Osteocyte (in vitro differentiated cells): ENCODE measurements around the gene TIFAB. TPM values are rescaled to one million over a fixed set of nuclear protein-coding genes. Genes with fewer than 3 reads are reported as not detected.

Experiments used
- DNase-seq: peaks from one replicate; pipeline ENCODE4 v3.0.0; 2021; ENCODE audit warnings: mixed read lengths; ENCODE audit not compliant: unreplicated experiment; ENCODE audit errors: extremely low spot score
- H3K27ac Mint-ChIP-seq: one replicate; pipeline ENCODE4 v1.8.0; 2021; ENCODE audit warnings: mild to moderate bottlenecking, mixed read lengths; ENCODE audit not compliant: unreplicated experiment
- H3K27me3 Mint-ChIP-seq: one replicate; pipeline ENCODE4 v1.8.0; 2021; ENCODE audit warnings: mixed read lengths; ENCODE audit not compliant: unreplicated experiment
- H3K36me3 Mint-ChIP-seq: one replicate; pipeline ENCODE4 v1.8.0; 2021; ENCODE audit warnings: mixed read lengths; ENCODE audit not compliant: unreplicated experiment
- H3K4me1 Mint-ChIP-seq: one replicate; pipeline ENCODE4 v1.8.0; 2021; ENCODE audit warnings: mixed read lengths; ENCODE audit not compliant: unreplicated experiment
- H3K4me3 Mint-ChIP-seq: one replicate; pipeline ENCODE4 v1.8.0; 2021; ENCODE audit warnings: mild to moderate bottlenecking, moderate library complexity, mixed read lengths; ENCODE audit not compliant: unreplicated experiment
- H3K9me3 Mint-ChIP-seq: one replicate; pipeline ENCODE4 v1.8.0; 2021; ENCODE audit warnings: mixed read lengths; ENCODE audit not compliant: unreplicated experiment
- total RNA-seq: library from RNA; stranded (reverse); gene quantifications from 2 replicates; pipeline ENCODE4 v1.2.1, GENCODE V29; 2021
- TF ChIP-seq, protein P1 (sequence below): fragments of 200-600 bp; sonication (generic); IDR thresholded peaks from 2 replicates; pipeline ENCODE4 v1.5.0; 2021; ENCODE audit warnings: antibody characterized with exemption, mild to moderate bottlenecking, moderate library complexity

Gene TIFAB
- total RNA-seq, 1 donor from 2014 or later, result not detected

DNA sequence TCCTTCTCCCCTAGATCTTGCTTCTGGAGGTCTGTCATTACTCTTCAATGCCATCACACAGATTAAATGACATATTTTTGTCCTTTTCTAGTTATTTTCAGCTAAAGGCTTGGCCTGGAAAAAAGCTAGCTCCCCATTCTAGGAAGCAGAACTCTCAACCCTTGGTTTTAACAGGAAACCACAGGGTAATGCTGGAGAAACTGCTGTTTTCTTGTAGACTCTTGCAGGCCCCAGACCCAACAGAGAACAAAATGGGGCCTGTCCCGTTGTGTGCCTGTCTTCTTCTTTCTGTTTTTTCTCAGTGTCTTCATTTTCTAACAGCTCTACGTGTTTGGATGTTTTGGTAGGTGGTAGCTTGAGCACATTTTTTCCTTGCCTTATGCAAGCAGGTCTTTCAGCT, 26.5 kb downstream of the TIFAB start:
- no peak for DNase-seq
- H3K27me3 Mint-ChIP-seq, result peaks cover 47% of the 10 kb centered on the region
- H3K4me3 Mint-ChIP-seq, result no peak overlapping the region
- H3K4me1 Mint-ChIP-seq, result no peaks in the 10 kb centered on the region
- TF ChIP-seq, protein P1, sequence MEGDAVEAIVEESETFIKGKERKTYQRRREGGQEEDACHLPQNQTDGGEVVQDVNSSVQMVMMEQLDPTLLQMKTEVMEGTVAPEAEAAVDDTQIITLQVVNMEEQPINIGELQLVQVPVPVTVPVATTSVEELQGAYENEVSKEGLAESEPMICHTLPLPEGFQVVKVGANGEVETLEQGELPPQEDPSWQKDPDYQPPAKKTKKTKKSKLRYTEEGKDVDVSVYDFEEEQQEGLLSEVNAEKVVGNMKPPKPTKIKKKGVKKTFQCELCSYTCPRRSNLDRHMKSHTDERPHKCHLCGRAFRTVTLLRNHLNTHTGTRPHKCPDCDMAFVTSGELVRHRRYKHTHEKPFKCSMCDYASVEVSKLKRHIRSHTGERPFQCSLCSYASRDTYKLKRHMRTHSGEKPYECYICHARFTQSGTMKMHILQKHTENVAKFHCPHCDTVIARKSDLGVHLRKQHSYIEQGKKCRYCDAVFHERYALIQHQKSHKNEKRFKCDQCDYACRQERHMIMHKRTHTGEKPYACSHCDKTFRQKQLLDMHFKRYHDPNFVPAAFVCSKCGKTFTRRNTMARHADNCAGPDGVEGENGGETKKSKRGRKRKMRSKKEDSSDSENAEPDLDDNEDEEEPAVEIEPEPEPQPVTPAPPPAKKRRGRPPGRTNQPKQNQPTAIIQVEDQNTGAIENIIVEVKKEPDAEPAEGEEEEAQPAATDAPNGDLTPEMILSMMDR, result no peak
- no peaks in the 10 kb centered on the region for H3K36me3 Mint-ChIP-seq
- H3K9me3 Mint-ChIP-seq, result peaks cover 11% of the 10 kb centered on the region
- no peak overlapping the region for H3K27ac Mint-ChIP-seq

DNA sequence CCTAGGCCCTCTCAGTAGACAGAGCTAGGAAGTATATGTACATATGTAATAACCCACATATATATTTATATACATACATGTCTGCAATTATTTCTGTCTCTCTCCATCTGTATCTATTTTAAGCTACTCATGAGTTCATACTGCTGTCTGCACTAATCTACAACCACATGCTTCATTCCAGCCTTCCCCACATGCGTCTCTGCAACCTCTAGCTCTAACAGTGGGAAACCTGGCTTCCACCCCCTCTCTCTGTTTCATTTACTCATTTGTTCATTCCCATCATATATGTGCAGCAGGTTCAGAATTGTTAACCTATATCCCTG, 28.3 kb downstream of the TIFAB start:
- no peak overlapping the region for H3K27ac Mint-ChIP-seq
- H3K9me3 Mint-ChIP-seq, result peaks cover 19% of the 10 kb centered on the region
- no peaks in the 10 kb centered on the region for H3K36me3 Mint-ChIP-seq
- no peaks in the 10 kb centered on the region for H3K4me1 Mint-ChIP-seq
- DNase-seq, result no peak
- peaks cover 50% of the 10 kb centered on the region for H3K27me3 Mint-ChIP-seq
- TF ChIP-seq, protein P1, result no peak
- no peak overlapping the region for H3K4me3 Mint-ChIP-seq

DNA sequence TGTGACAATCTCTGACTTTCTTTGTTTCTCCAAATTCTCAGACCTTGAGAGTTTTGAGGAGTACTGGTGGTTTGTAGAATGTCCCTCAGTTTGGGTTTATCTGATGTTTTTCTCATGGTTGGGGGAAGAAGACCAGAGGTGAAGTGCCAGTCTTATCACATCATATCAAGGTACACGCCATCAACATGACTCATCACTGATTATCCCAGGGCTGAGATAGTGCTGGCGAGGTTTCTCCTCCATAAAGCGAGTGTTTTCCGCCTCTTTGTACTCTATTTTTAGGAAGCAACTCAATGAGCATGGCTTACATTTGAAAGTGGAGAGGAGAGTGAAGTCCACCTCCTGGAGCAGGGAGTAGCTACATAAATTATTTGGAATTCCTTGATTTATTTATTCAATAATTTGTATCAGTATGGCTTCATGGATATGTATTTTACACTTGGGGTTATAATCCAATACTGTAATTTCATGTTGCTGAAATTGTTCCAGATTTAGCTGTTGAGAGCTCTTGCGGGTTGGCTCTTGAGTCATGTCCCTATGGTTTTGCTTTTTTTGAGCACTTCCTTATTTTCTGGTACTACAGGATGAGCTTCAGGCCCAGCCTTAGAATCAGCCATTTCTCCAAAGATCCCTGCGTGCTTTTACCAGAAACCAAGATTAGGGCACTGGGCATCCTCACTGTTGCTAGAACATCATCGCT, 28.9 kb downstream of the TIFAB start:
- Mint-ChIP-seq H3K27me3 (peaks cover 55% of the 10 kb centered on the region), H3K4me3 (no peak overlapping the region), H3K9me3 (peaks cover 14% of the 10 kb centered on the region), H3K4me1 (no peaks in the 10 kb centered on the region), H3K36me3 (no peaks in the 10 kb centered on the region), H3K27ac (no peak overlapping the region)
- TF ChIP-seq, protein P1, result no peak
- DNase-seq, result no peak

DNA sequence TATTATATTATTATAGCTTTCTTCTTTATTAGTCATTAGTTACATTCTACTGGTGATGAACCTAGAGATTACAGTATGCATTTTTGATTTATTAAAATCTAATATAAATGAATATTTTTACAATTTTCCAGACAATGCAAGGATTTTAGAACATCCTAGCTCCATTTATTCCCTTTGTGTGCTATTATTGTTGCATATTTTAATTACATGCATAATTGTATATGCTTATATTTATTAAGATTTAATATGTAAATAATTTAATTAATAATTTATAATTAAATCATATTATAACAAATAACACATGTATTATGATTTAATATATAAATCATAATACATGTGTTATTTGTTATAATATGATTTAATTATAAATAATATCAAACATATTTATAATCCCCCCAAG, 29.7 kb downstream of the TIFAB start:
- Mint-ChIP-seq H3K4me3 (no peak overlapping the region), H3K36me3 (no peaks in the 10 kb centered on the region), H3K27ac (no peak overlapping the region), H3K9me3 (peaks cover 11% of the 10 kb centered on the region), H3K27me3 (peaks cover 64% of the 10 kb centered on the region), H3K4me1 (no peaks in the 10 kb centered on the region)
- DNase-seq, result no peak
- TF ChIP-seq, protein P1, result no peak

DNA sequence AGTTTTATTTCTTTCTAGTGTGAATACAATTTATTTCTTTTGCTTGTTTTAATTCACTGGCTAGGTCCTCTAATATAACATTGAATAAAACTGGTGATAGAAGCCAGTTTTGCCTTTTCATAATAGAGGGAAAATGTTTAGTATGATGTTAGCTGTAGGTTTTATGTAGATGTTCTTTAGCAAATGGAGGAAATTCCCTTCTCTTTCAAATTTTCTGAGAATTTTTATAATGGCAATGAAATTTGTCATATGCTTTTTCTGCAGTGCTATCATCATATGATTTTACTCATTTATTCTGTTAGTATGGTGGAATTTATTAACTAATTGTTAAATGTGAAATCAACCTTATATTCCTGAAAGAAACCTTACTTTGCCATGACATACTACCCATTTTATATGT, 35.1 kb downstream of the TIFAB start:
- H3K27me3 Mint-ChIP-seq, result peaks cover 80% of the 10 kb centered on the region
- no peak overlapping the region for H3K27ac Mint-ChIP-seq
- TF ChIP-seq, protein P1, result no peak
- peaks cover 11% of the 10 kb centered on the region for H3K9me3 Mint-ChIP-seq
- no peaks in the 10 kb centered on the region for H3K36me3 Mint-ChIP-seq
- no peaks in the 10 kb centered on the region for H3K4me1 Mint-ChIP-seq
- H3K4me3 Mint-ChIP-seq, result no peak overlapping the region
- DNase-seq, result no peak
